GM11168 (cell line): ENCODE results near the gene BRMS1.
"Not testable (repeated sequence)": the region's sequence is repeated elsewhere in the genome, so short reads cannot be mapped to it uniquely, and the experiment has no call there.

Source experiments
- in situ Hi-C: fragments of 300-500 bp; cut with MboI; formaldehyde crosslinking; loops from one replicate; pipeline ENCODE4 v1.12.0; 2022; ENCODE audit warnings: low sequenced_read_pairs; ENCODE audit not compliant: unreplicated experiment

BRMS1 gene

GRCh38 chr11:66363805-66364535 is 19.1 kb upstream of the BRMS1 start:
- in situ Hi-C loops: no loop called here

- in situ Hi-C loops: no loop called here
Measured at GRCh38 chr11:66363187-66363601, 18.3 kb upstream of the BRMS1 start.

GRCh38 chr11:66362481-66363147 is 17.7 kb upstream of the BRMS1 start:
- in situ Hi-C loops: no loop called here

- in situ Hi-C loops: no loop called here
Measured at GRCh38 chr11:66361502-66361941, 16.6 kb upstream of the BRMS1 start.

- in situ Hi-C loops: no loop called here
Measured at GRCh38 chr11:66360406-66361073, 15.6 kb upstream of the BRMS1 start.

- in situ Hi-C loops: no loop called here
Measured at GRCh38 chr11:66359662-66360087, 14.8 kb upstream of the BRMS1 start.

GRCh38 chr11:66350560-66351235 is 5.8 kb upstream of the BRMS1 start:
- in situ Hi-C loops: not testable (repeated sequence)

GRCh38 chr11:66349084-66349386 is 4.1 kb upstream of the BRMS1 start:
- in situ Hi-C loops: no loop called here

GRCh38 chr11:66347425-66348276 is 2.7 kb upstream of the BRMS1 start, which contains the start of gene B4GAT1:
Gene B4GAT1, minus strand, starts transcription at chr11:66347629. Its CDS starts 84 bp downstream, at chr11:66347545.
- in situ Hi-C loops: no loop called here

- in situ Hi-C loops: no loop called here
Measured at GRCh38 chr11:66346476-66347424, 1.8 kb upstream of the BRMS1 start.

GRCh38 chr11:66345316-66345649 is 379 bp upstream of the BRMS1 start:
- in situ Hi-C loops: no loop called here

GRCh38 chr11:66343176-66343575 is 1.7 kb downstream of the BRMS1 start:
- in situ Hi-C loops: no loop called here

- in situ Hi-C loops: no loop called here
Measured at GRCh38 chr11:66341502-66342126, 3.3 kb downstream of the BRMS1 start.

GRCh38 chr11:66340596-66341501 is 4.1 kb downstream of the BRMS1 start:
- in situ Hi-C loops: no loop called here

- in situ Hi-C loops: no loop called here
Measured at GRCh38 chr11:66339686-66340483, 5.0 kb downstream of the BRMS1 start.

GRCh38 chr11:66339162-66339675 is 5.7 kb downstream of the BRMS1 start:
- in situ Hi-C loops: no loop called here
